Sigmoid colon (tissue), 4 donors: ENCODE measurements around the gene RPS27L.

Experiments used
- CTCF ChIP-seq, 4 experiments: fragments of 450-650 bp in 3 of 4; fragments of 200-600 bp in 1 of 4; IDR thresholded peaks; one replicate each; pipeline ENCODE4 v1.5.1; 2016 to 2019; ENCODE audit warnings: antibody characterized with exemption in 4 of 4, mild to moderate bottlenecking in 3 of 4, moderate library complexity in 2 of 4
- EP300 ChIP-seq, 4 donors: sonication (generic); formaldehyde crosslinking; IDR thresholded peaks; one replicate each; pipeline ENCODE4 v1.6.1; 2017; ENCODE audit warnings: antibody characterized with exemption in 4 of 4
- POLR2A ChIP-seq, 2 donors: fragments of 450-650 bp; IDR thresholded peaks; one replicate each; pipeline ENCODE4 v1.6.1; 2016; ENCODE audit warnings: antibody characterized with exemption in 2 of 2, mild to moderate bottlenecking in 2 of 2, moderate library complexity in 2 of 2
- POLR2AphosphoS5 ChIP-seq, 4 donors: sonication (generic); formaldehyde crosslinking; IDR thresholded peaks; one replicate each; pipeline ENCODE4 v1.6.1; 2017; ENCODE audit warnings: antibody characterized with exemption in 4 of 4

- TF ChIP-seq CTCF (IDR thresholded peaks at IDR 0.05): no peak
- TF ChIP-seq POLR2A (IDR thresholded peaks at IDR 0.05): no peak
- TF ChIP-seq EP300 (IDR thresholded peaks at IDR 0.05): no peak
- TF ChIP-seq POLR2AphosphoS5 (IDR thresholded peaks at IDR 0.05): no peak
Observed at GRCh38 chr15:63203451-63204090, 46.3 kb upstream of the RPS27L start.
